ENCODE data around the gene RGS14. TPM values are rescaled to one million over a fixed set of nuclear protein-coding genes. Genes with fewer than 3 reads are reported as not detected.

Gene RGS14
- total and polyA plus RNA-seq, 12 donors = 2.2 to 9.6 (median 4.1) TPM

- Histone ChIP-seq H3K9me3 (no peaks in the 10 kb centered on the region), H3K27me3 (no peaks in the 10 kb centered on the region), H3K27ac (no peak overlapping the region), H3K4me1 (peaks cover 14 to 36% (median 28%) of the 10 kb centered on the region in 9 donors), H3K4me3 (no peak overlapping the region), H3K36me3 (peaks cover 0 to 12% (median 0%) of the 10 kb centered on the region in 9 donors)
- TF ChIP-seq CTCF (IDR thresholded peaks at IDR 0.05) = no peak
- 85% methylated on average over 18 of the region's 18 CpGs for WGBS, 2 donors
- DNase-seq (no peak), ATAC-seq (no peak)
- intact Hi-C loops (cut with DNase I) = loop anchor here in 6 of 10 donors (5.0 to 10.0 kb wide), 9 partner anchors 38 to 190 kb away; partner anchors contain the start of genes PDLIM7 (in 2 of the 6), DOK3 (in 1 of the 6) and LMAN2 (in 1 of the 6)
Measured at GRCh38 chr5:177314376-177315342, 43.1 kb upstream of the RGS14 start.

- no peaks in the 10 kb centered on the region for H3K9me3 ChIP-seq
- no peak overlapping the region for H3K27ac ChIP-seq
- intact Hi-C loops (cut with DNase I) = loop anchor here in 6 of 10 donors (5.0 to 10.0 kb wide), 8 partner anchors 37 to 189 kb away; partner anchors contain the start of genes DOK3 (in 1 of the 6), LMAN2 (in 1 of the 6) and PDLIM7 (in 1 of the 6)
- peaks cover 14 to 32% (median 25%) of the 10 kb centered on the region in 9 donors for H3K4me1 ChIP-seq
- peaks cover 0 to 12% (median 0%) of the 10 kb centered on the region in 9 donors for H3K36me3 ChIP-seq
- WGBS, 2 donors = 93 to 94% methylated on average over 7 of the region's 7 CpGs
- DNase-seq (no peak), ATAC-seq (no peak)
- no peak for TF ChIP-seq CTCF (IDR thresholded peaks at IDR 0.05)
- no peaks in the 10 kb centered on the region for H3K27me3 ChIP-seq
- no peak overlapping the region for H3K4me3 ChIP-seq
Measured at GRCh38 chr5:177315411-177315810, 42.3 kb upstream of the RGS14 start.

GRCh38 chr5:177316005-177316404 is 41.7 kb upstream of the RGS14 start:
- no peaks in the 10 kb centered on the region for H3K9me3 ChIP-seq
- intact Hi-C loops (cut with DNase I) = loop anchor here in 6 of 10 donors (5.0 to 10.0 kb wide), 8 partner anchors 36 to 189 kb away; partner anchors contain the start of genes DOK3 (in 1 of the 6), LMAN2 (in 1 of the 6) and PDLIM7 (in 1 of the 6)
- DNase-seq (no peak), ATAC-seq (no peak)
- no peak overlapping the region for H3K4me3 ChIP-seq
- H3K27me3 ChIP-seq = no peaks in the 10 kb centered on the region
- H3K36me3 ChIP-seq = peaks cover 0 to 16% (median 0%) of the 10 kb centered on the region in 9 donors
- 81 to 97% methylated on average over 3 of the region's 3 CpGs for WGBS, 2 donors
- no peak for TF ChIP-seq CTCF (IDR thresholded peaks at IDR 0.05)
- H3K27ac ChIP-seq = no peak overlapping the region
- H3K4me1 ChIP-seq = peaks cover 14 to 32% (median 19%) of the 10 kb centered on the region in 9 donors

GRCh38 chr5:177317959-177318377 is 39.8 kb upstream of the RGS14 start:
- ATAC-seq (peak in 7 of 8 donors; percentile 45 to 67 (median 57)), DNase-seq (peak in 1 of 2 donors; percentile 70)
- Histone ChIP-seq H3K27ac (no peak overlapping the region), H3K4me1 (peaks cover 0 to 14% (median under 1%) of the 10 kb centered on the region in 9 donors), H3K36me3 (peaks cover 0 to 16% (median 0%) of the 10 kb centered on the region in 9 donors), H3K9me3 (no peaks in the 10 kb centered on the region), H3K27me3 (no peaks in the 10 kb centered on the region), H3K4me3 (no peak overlapping the region)
- peak; percentile 72 to 91 (median 85) for TF ChIP-seq CTCF (IDR thresholded peaks at IDR 0.05)
- 32 to 33% methylated on average over 7 of the region's 7 CpGs for WGBS, 2 donors
- intact Hi-C loops (cut with DNase I) = loop anchor here in 7 of 10 donors (2.0 to 10.0 kb wide), 9 partner anchors 34 to 187 kb away; partner anchors contain the start of genes DOK3 (in 1 of the 7), LMAN2 (in 1 of the 7) and PDLIM7 (in 1 of the 7)
